K562 treated with DMSO at 1 percent for 12 hours (cell line): ENCODE results near the gene PTH. TPM values are rescaled to one million over a fixed set of nuclear protein-coding genes. Genes with fewer than 3 reads are reported as not detected.

Experiments
- total RNA-seq: library from RNA; unstranded; fragments of 300-600 nt; gene quantifications from 2 replicates; pipeline ENCODE4 v1.2.3, GENCODE V29; 2022; ENCODE audit not compliant: insufficient read depth

The PTH gene
- total RNA-seq: not detected in 2 replicates

GRCh38 chr11:13495929-13496328 is at the start of gene PTH:
TSS of gene PTH (minus strand) at chr11:13495997. CDS start at chr11:13492855, 3,142 bp downstream.

GRCh38 chr11:13462901-13463778 is 32.7 kb downstream of the PTH start, which contains the start of gene BTBD10:
TSS of gene BTBD10 (minus strand) at chr11:13463222. CDS start at chr11:13445124, 18,098 bp downstream.

Other genes with a start within 250 kb of the PTH start
- gene BMAL1, start 218.2 kb downstream of the PTH start, total RNA-seq: 7.3 and 8.7 TPM in 2 replicates
- gene BTBD10, start 32.8 kb downstream of the PTH start, total RNA-seq: 8.0 and 15.3 TPM in 2 replicates
- gene FAR1, start 172.7 kb upstream of the PTH start, total RNA-seq: 6.9 and 32.4 TPM in 2 replicates